ENCODE results near the gene SCIMP.

Gene SCIMP

DNA sequence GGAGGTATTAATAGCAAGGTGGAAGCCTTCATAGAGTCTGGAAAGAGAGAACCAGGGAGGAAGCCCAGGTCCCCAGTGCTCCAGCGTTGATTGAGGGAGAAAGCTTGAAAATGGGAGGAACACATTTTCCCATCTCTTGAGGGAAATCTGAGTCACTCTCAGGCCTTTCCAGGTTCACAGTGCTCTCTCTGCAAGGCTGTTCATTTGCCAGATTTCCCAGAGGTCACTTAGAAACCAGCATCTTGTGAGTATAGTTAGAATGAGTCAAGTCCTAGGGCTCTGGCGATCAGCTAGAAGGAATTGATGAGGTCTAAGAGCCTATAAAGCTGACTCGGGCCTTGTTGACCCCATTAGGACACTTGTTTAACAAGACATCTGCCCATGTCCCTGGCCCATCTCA, 25.3 kb downstream of the SCIMP start:
- intact Hi-C loops (cut with DNase I; ENCODE audit: low total_unique reads): no loop called here
- H3K4me3 ChIP-seq: no peak overlapping the region
- peaks cover 0 to 13% (median 10%) of the 10 kb centered on the region in 3 donors for H3K36me3 ChIP-seq
- TF ChIP-seq, protein P1, sequence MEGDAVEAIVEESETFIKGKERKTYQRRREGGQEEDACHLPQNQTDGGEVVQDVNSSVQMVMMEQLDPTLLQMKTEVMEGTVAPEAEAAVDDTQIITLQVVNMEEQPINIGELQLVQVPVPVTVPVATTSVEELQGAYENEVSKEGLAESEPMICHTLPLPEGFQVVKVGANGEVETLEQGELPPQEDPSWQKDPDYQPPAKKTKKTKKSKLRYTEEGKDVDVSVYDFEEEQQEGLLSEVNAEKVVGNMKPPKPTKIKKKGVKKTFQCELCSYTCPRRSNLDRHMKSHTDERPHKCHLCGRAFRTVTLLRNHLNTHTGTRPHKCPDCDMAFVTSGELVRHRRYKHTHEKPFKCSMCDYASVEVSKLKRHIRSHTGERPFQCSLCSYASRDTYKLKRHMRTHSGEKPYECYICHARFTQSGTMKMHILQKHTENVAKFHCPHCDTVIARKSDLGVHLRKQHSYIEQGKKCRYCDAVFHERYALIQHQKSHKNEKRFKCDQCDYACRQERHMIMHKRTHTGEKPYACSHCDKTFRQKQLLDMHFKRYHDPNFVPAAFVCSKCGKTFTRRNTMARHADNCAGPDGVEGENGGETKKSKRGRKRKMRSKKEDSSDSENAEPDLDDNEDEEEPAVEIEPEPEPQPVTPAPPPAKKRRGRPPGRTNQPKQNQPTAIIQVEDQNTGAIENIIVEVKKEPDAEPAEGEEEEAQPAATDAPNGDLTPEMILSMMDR (IDR thresholded peaks at IDR 0.05): no peak
- no peak overlapping the region for H3K27ac ChIP-seq
- H3K9me3 ChIP-seq: no peaks in the 10 kb centered on the region
- DNase-seq: no peak
- no peaks in the 10 kb centered on the region for H3K4me1 ChIP-seq
- no peaks in the 10 kb centered on the region for H3K27me3 ChIP-seq

DNA sequence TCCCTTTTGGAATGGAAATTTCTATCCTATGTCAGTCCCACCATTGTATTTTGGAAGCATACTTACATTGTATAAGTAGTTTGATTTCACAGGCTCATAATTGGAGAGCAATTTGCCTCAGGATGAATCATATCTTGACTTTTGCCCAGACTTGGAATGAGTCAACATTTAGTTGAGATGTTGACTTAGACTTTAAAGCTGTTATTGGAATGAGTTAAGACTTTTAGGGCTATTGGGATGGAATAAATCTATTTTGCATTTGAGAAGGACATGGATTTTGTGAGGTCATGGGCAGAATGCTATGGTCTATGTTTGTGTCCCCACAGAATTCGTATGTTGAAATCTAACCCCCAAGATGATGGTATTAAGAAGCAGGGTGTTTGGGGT, 30.8 kb downstream of the SCIMP start:
- TF ChIP-seq, protein P1 (IDR thresholded peaks at IDR 0.05): no peak
- no peak overlapping the region for H3K4me3 ChIP-seq
- H3K4me1 ChIP-seq: no peaks in the 10 kb centered on the region
- H3K9me3 ChIP-seq: no peaks in the 10 kb centered on the region
- intact Hi-C loops (cut with DNase I; ENCODE audit: low total_unique reads): no loop called here
- DNase-seq: no peak
- H3K27ac ChIP-seq: no peak overlapping the region
- H3K36me3 ChIP-seq: peaks cover 0 to 6% (median 0%) of the 10 kb centered on the region in 3 donors
- no peaks in the 10 kb centered on the region for H3K27me3 ChIP-seq

DNA sequence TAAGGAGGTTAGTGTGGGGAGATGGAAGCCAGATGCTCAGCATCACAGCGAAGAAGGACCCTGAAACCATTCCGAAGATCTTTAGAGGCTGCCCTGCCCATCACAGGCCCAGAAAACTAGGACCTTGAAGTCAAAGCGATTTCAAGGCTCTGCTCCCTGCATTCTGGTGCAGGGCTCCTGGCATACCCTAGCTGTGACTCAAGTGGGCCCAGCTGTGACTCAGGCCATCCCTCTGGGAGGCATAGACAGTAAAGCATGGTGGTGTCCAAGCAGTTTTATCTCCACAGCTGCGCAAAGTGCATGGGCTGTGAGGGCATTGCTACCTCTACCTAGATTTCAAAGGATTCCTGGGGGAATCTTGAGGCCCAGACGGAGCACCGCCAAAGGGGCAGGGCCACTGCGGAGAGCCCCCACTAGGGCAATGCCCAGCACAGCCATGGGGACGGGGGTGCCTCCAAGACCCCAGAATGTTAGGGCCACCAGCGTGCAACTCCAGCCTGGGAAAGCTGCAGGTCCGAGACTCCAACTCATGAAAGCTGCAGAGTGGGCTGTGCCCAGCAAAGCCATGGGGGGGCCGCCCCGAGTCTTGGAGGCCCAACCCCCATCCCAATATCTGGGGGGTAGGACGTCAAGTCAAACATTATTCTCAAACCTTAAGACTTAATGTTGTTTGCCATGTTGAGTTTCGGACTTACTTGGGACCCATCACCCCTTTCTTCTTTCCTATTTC, 31.3 kb downstream of the SCIMP start:
- H3K4me3 ChIP-seq: no peak overlapping the region
- H3K4me1 ChIP-seq: no peaks in the 10 kb centered on the region
- TF ChIP-seq, protein P1 (IDR thresholded peaks at IDR 0.05): no peak
- peak in 1 of 2 donors; percentile 13 for DNase-seq
- no peak overlapping the region for H3K27ac ChIP-seq
- no peaks in the 10 kb centered on the region for H3K27me3 ChIP-seq
- intact Hi-C loops (cut with DNase I; ENCODE audit: low total_unique reads): no loop called here
- peaks cover 0 to 6% (median 0%) of the 10 kb centered on the region in 3 donors for H3K36me3 ChIP-seq
- H3K9me3 ChIP-seq: no peaks in the 10 kb centered on the region

DNA sequence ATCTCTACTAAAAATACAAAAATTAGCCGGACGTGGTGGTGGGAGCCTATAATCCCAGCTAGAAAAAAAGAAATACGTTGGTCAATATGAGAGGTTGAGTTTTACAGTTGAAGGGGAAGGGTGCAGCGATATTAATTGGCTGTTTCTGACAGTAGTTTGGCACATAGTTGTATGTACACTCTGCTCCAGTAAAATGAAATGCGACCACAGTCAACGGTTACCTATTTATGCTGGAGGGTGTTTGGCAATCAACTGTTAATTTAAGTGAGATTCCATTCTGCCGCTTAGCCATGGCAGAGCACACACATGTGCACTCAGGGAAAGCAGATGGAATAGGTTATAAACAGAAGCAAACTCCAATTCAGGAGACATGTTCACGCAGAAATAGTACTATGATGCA, 33.6 kb downstream of the SCIMP start:
- Histone ChIP-seq H3K4me1 (no peaks in the 10 kb centered on the region), H3K27me3 (no peaks in the 10 kb centered on the region), H3K9me3 (no peaks in the 10 kb centered on the region), H3K36me3 (no peaks in the 10 kb centered on the region), H3K27ac (no peak overlapping the region), H3K4me3 (no peak overlapping the region)
- no peak for DNase-seq
- TF ChIP-seq, protein P1 (IDR thresholded peaks at IDR 0.05): no peak
- intact Hi-C loops (cut with DNase I; ENCODE audit: low total_unique reads): no loop called here

DNA sequence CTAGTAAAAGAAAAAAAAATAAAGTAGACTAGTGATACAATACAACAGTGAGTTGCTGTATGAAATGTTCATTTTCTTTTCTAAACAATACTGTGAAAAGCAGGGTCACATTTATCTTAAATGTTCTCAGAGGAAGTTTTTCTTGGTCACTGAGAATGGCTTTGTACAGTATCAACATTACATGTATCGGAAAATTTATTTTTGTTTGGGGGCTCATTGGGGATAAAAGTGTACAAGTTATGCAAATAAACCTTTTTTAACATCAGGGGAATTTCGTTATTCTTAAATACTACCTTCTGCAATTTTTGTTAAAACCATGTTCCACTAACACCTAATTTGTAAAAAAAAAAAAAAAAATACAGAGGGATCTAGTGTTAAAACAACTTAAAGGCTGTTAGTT, 34.3 kb downstream of the SCIMP start:
- Histone ChIP-seq H3K4me3 (no peak overlapping the region), H3K36me3 (peaks cover 0 to 6% (median 0%) of the 10 kb centered on the region in 3 donors), H3K27ac (no peak overlapping the region), H3K9me3 (no peaks in the 10 kb centered on the region), H3K27me3 (no peaks in the 10 kb centered on the region), H3K4me1 (no peaks in the 10 kb centered on the region)
- intact Hi-C loops (cut with DNase I; ENCODE audit: low total_unique reads): no loop called here
- TF ChIP-seq, protein P1 (IDR thresholded peaks at IDR 0.05): no peak
- no peak for DNase-seq

All from tibial artery (tissue), 4 donors.